Measurements from ENCODE around the gene SIGLECL1.
A peak's percentile ranks its signal among the peaks of the same experiment; 100 is the strongest.

SIGLECL1 gene

DNA sequence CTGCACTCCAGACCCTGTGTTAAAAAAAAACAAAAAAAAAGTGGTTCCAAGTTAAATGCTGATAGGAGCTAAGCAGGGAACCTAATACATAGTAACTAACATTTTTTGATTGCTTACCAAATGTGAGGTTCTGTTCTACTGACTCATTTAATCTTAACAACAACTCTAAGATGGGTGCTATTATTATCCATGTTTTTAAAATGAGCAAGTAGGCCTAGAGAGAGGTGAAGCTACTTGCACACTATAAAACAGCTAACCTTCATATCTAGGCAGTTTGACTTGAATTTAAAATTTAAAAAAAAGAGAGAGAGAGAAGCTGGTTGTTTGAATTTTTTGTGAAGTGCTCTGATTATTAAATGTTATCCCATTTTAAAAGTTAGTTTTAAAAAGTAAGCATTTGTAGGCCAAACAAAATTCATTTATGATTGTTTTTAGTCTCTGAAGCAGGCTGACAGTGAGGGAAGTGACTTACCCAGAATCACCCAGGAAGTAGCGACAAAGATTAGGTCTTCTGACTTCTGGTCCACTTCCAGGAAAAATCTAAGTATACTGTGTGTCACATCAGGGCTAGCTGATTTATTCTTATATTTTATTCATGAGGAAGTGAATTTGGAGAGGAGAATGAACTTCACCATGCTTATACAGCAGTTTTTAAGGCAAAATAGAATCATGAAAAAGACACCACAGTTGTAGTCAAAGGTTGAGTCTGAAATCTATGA lies 2.4 kb downstream of the SIGLECL1 start:
- no peak for DNase-seq

DNA sequence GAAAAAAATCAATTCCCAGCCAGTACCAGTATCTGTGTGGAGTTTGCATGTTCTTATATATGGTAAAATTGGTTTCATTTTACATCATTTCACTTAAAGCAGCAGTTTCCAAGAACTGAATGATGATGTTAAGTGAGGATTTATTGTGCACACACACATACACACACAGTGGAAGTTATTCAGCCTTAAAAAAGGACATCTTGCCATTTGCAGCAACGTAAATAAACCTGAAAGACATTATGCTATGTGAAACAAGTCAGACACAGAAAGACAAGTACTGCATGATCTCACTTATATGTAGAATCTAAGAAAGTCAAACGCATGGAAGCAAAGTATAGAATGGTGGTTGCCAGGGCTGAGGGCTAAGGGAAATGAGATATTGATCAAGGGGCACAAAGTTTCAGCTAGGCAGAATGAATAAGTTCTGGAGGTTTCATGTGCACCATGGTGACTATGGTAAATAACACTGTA lies 5.3 kb downstream of the SIGLECL1 start:
- no peak for DNase-seq

DNA sequence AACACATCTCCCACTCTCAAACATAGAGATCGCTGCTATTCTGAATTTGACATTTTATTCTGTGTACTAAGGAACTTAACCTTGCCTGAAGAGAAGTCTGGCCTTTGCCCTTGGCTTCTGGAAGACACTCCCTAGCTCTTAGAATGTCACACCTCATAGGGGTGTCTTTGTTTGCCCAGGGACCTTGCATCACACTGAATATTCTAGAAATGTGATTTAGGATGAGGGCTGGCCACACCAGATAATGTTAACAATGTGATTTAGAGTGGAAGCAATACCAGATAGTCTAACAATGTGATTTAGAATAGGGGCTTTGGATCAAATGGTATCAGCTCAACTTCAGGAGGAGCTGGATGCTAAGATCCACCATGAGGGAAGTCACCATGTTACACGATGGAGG lies 6.6 kb downstream of the SIGLECL1 start:
- DNase-seq, result no peak

DNA sequence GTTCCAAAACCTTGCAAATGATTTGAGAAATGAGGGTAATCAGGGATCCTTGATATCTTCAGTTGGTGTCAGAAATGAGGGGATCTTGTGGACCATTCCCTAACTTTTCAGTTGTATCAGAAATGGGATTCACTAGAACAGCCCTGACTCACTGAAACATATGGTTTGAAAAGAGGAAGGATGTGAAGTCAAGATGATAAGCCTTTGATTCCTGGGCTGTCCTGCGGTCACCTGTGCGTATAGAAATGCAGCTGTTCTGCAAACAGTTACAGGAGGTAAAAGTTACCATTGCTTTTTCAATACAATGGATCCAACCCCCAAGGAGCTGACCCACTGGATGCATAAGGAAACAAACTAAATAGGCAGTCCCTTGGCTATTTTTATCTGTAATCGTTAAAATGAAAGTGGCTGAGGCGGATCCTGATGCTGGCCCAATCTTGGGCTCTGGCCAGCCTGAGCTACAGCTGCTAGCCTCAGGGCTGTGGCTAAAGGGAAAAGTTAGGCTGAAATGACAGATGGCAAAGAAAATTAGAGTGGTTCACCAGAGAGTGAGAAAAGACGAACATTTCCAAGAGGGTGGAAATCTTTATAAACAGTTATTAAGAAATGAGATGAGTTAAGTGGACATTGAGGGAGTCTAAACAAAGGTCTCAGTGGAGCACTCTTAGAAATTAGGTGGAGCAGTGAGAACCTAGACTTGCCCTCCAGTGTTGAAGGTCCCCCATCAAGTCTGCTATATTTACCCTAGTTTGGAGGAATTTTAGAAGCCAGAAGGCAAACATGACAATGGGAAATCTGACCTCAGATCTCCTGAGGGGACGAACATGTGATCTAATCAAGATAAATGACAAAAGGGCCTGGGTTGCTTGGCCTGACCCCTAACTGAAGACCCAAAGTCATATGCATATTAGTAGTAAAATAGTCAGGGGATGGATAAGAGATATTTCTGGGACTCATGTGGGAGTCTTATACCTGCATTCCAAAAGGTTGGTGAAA lies 7.6 kb downstream of the SIGLECL1 start:
- peak; percentile 72 to 83 for DNase-seq

DNA sequence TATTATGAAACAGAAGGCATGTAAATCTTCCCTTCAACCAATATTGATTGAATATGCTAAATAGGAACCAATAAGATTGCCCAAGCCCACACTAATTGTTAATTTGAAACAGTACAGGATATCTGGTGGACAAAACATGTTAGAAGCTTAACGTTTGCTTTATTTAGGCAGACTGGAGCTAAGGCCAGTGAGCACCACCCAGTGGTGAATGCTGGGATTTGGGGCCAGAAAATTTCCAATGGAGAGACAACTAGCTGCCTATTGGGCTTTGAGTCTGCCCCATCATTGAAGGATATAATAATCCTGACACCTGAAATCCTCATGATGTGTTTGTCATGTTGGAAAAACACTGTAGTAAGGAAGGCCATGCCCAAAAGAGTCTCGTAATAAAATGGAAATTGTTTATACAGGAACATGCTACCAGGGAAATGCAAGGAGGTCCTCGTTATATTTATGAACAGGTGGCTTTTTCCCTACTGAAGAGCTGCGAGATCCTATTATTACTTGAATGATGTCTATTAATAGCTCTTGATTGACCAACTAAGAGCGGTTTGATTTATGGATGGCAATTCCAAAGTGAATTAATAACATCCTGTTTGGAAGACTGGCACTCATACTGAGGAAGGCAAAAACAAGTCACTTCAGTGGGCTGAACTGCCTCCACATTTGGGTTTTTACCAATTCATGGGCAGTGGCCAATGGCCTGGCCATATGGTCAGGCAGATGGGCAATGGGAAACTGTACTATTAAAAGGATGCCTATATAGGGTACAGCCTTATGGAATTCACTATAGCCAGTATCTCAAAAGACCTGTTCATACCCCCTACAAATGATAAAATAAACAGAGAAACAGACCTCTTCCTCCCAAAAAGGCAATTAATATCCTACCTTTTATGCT lies 8.7 kb downstream of the SIGLECL1 start:
- DNase-seq, result peak; percentile 73 to 76

DNA sequence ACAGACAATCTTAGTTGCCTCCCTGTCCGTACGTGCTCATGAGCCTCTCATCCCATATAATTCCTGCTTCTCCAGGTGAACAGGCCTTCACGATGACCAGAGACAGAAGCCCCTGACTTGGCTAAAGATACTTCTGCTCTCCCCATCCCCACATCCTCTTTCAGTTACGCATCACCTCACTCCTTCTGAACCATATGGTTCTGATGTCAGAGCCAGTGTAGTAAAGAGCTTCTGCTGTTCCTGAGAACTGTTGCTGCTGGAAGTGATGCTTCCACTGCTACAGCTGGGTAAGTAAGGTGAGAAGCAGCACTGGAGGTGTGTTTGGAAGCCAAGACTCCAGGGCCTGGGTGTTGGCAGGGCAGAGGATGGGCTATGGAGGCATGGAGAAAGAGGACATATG lies 12.9 kb downstream of the SIGLECL1 start:
- no peak for DNase-seq

DNA sequence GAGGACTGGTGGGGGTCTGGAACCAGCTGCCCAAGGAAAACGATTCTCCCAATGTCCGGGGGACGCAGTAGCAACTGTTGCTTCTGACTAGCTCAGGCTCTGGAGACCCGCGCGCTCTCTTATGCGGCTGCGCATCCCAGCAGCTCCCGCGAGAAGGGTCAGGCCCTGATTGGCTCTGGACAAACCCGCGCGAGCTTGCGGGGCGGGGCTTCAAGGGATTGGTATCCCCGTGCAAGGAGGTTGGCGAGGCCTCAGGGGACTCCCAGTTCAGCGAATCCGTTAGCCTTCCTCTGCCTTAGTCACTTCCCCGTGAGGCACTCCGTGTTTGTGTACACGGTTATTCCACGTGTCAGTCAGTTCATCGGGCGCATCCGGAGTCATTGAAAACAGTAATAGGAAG lies 20.2 kb downstream of the SIGLECL1 start:
- DNase-seq, result no peak

DNA sequence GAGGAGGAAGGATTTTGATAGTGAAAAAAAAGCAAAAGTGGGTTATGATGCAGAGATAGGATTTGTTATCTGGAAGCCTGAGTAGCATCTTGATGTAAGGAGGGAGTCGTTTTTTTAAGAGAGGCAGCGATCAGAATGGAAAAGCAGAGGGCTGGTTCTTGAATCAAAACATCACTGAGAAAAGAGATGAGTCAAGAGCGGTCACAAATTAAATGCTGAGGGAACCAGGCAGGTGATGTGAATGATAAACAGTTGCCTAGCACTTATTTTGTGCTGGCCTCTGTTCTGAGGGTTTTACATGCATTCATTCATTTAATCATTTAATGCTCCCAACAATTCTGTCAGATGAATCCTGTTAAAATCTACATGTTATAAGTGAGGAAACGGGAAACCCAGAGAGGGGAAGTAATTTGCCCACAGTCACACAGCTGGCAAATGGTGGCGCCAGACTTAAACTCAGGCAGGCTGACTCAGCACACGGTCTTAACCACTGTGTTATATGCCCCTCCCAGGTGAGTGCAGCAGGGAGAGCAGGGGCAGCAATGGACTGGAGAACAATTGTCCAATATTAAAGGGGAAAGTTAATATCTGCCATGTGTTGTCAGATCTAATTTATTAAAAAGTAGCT lies 21.4 kb downstream of the SIGLECL1 start:
- DNase-seq, result peak; percentile 33 to 41

DNA sequence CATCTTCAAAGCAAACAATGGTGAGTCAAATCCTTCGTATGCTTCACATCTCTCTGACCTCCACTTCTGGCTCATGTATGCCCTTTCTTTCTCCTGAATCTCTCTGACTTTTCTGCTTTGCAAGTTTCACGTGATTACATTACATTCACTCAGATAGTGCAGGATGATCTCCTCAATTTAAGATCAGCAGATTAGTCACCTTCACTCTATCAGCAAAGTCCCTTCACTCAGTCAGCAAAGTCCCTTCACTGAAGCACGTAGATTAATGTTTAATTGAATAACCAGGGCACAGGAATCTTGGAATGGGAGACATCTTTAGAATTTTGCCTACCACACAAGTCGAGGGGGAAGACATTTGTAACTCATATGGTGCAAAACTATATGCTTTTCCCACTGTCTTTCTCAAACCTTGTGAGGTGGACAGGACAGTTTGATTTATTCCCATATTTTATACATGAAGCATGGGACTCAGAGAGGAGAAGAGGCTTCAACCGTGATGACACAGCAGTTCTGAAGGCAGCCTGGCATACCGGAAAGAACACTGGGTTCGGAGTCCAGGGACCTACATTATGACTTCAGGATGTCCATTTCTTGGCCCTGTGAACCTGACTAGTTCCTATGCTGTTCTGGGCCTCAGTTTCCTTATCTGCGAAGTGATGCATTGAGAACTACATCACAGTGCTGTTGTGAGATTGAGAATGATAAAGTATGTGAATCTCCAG lies 23.3 kb downstream of the SIGLECL1 start:
- DNase-seq, result no peak

DNA sequence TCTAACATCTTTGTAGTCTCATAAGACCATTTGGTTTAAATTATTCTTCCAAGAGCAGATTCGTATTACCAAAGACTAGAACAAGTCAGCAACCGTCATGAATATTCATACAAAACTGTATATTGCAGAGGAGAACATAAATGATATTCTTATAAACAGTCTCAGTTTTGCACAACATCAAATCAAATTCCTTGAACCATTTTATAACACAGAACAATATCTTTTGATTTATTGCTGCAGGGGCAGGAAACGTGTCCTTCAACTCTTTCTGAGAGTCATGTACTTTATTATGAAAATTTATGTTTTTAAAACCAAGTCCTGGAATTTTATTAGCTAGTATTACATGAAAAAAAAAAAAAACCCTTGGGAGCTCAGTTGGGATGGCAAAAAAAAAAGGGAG lies 26.2 kb downstream of the SIGLECL1 start:
- DNase-seq, result no peak

DNA sequence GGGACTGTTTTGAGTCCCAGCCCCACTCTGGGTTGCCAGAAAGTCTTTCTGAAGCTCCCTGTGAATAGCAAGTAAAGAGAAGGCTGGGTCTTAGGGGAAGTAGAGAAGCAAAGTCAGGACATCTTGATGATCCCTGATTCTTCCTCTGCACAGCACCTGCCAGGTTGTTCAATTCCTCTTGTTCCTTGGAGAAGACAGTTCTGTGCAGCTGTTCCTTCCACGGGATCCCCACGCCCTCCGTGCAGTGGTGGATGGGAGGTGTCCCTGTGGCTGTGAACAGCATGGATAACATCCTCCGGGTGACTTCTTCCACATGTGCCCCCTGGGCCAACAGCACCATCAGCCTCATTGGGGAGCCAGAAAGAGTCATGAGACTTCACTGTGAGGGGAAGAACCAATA lies 31.5 kb downstream of the SIGLECL1 start:
- DNase-seq, result no peak

DNA sequence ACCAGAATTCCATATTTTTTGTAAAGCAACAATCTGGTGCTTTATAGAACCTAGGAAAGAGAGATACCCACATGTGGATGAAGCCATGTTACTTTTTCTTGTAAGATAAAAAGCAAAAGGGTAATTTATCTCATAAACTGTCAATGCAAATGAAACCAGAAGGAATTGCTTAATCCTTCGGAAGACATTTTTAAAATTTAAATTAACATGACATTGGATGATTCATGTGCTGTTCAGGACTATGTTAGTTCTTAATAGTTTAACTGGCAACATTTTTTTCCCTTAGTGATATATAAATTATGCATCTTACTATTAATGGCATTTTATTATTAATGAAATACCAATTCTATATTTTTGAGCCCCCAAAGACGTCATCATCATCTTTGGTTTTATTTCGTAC lies 34.8 kb downstream of the SIGLECL1 start:
- no peak for DNase-seq

DNA sequence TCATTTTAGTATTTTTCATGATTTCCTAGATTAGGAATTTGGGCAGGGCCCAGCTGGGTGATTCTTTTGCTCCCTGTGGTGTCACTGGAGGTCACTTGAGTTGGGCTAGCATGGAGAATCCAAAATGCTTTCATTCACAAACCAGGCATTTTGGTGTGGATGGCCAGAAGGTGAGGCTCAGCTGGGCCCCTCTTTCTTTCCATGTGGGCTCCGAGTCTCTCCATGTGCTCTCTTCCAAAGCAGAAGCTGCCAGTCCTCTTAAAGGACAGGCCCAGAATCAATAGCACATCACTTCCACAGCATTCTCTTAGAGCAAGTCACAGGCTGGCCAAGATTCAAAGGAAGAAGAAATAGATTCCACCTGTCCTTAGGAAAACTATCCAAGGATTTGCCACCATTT lies 38.8 kb downstream of the SIGLECL1 start:
- no peak for DNase-seq

DNA sequence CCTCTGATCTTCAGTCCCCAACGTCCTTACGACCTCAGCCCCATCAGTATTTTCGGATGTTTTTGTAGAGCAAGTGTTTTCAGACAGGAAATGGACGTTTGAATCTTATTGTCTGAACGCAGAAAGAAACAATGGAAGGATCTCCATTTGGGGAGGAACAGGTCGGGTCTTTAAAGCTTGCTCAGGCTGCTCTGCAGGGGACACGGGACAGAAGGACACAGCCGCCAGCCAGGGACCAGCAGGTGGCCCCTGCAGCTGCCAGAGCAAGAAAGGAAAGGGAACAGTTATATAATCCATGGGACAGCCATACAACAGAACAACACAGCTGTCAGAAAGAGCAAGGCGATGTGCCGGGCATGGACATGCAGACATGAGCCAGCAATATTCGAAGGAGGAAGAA lies 42.1 kb downstream of the SIGLECL1 start:
- no peak for DNase-seq

DNA sequence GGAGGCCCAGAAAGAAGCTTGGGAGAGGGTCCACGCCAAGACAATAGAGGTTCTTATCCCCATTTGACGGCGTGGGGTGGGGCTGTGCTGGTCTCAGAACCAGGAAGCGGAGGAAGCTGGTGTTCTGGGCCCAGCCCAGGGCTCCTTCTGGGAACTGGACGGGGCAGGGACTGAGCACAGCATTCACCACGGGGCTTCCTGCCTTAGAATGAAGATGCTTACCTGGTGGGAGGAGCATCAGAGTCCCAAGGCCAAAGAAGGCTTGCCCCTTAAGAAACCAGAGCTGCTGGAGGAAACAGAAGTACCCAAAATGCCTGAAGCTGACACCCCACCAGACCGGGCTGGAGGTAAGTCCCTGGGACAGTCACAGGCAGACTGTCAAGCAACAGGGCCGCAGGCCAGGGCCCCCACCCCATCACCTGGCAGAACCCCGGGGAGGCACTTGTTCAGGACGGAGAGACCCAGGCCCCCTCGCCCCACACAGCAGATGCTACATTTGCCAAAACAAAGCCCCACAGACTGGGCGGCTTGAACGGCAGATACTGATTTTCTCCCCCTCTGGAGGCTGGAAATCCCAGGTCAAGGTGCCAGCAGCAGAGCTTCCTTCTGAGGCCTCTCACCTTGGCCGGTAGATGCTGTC lies 42.8 kb downstream of the SIGLECL1 start:
- no peak for DNase-seq

DNA sequence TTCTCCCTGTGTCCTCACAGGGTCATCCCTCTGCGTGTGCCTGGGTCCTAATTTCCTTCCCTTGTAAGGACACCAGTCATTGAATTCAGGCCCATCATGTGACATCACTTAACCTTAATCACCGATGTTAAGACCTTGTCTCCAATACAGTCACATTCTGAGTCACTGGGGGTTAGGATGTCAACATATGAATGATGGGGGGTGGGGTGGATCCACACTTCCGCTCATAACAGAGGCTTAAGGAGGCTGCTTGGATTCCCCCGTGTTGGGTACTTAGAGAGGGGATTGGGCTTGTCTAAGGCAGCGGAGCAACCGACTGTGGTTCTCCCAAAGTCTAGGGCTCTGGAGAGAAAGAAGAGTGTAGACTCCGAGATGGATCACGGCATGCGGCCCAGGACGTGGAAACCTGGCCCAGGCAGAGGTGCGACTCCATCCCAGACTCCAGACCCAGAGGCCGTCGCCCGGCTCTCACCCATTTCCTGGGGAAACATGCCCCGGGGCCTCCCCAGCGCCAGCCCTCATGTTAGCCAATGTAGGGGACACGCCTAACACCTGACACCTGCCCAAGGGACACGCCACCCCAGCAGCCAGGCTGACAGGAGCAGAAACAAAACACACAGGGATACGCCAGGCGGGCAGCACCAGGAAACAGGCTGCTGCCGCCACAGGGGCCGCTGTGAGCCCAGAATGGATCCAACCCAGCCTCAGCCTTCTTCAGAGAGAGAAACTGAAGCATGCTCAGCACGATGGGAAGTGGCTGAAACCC lies 43.5 kb downstream of the SIGLECL1 start:
- DNase-seq, result no peak

DNA sequence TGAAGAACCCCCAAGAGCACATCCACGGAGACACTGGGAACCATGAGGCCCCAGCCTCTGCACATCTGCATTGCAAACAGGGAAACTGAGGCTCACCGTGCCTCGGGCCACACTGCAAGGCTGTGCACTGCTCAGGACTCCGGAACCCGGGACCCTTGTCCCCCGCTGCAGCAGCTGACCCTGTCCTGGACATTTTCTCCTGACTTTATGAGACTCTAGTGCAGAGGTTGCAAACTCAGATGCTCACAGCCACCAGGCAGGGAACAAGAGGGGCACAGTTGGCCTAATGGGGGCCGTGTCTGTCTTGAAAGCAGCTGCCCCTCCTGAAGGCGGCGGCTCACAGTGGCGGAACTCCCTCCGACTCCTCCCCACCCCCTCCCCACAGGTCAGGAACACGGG lies 44.1 kb downstream of the SIGLECL1 start:
- DNase-seq, result no peak

DNA sequence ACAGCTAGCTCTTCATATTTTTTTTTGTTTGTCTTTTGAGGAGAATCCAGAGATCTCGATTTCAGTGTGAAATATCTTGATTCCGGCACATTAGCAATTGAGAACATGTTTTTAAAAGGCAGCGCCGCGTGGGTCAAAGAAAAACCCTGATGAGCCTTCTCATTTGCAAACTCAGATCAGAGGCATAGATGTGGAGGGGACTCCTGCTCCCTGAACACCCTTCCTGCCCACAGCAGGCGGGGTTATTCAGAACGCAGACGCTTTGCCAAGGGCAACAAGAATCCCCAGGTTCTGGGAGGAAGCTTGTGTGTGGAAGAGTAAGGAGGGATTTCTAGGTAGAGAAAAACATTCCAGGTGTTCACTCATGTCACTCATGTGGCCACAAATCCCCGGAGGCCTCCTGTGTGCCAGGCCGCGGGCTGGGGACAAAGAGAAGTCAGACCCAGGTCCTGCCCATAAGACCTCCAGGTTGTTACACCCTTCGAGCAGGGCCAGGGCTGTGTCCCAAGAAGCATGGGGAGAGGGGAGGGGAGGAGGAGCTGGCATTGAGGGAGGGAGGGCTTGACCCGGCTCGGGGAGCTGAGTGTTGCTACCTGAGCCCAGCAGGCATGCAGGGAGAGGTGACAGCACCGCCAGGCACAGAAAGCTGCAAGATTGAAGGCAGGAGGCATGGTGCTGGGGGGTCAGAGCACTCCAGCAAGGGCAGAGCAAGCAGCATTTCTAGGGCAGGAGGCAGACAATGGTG lies 44.7 kb downstream of the SIGLECL1 start:
- DNase-seq, result no peak

DNA sequence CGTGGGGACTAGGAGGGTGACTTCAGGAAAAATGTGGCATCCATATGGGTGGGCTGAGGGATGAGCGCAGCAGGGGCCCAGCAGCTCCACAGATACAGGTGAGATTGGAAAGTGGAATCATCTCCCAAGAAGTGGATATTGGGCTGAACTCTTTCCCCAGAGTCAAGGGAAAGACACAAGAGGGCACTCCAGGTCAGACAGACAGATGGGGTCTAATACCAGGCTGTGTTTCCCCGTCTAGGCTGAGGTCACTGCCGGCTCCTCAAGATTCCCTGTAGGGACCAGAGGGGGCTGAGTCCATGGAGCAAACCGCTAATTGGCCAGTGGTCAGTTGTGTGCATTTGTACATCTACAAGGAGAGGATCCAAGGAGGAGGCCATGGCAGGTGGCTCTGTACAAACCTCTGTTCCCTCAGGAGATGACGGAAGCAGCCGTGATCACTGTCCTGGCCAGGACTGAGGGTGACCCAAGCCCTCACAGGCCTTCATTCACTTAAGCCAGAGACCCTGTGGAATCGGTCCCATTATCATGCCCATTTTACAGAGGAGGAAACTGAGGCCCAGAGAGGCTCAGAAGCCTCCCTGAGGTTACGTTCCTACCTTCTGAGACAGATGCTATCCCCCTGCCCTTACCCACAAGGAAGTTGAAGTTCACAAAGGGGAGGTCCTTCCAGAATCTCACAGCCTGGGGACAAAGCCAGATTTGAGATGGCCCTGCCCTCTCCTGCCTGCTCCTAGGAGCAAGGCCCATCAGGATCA lies 45.6 kb downstream of the SIGLECL1 start:
- DNase-seq, result peak in 1 of 2 experiments; percentile 34

All from Kasumi-1 (cell line).